IMR-90 (cell line): Measurements from ENCODE around the gene RNF144B. TPM values are rescaled to one million over a fixed set of nuclear protein-coding genes. Genes with fewer than 3 reads are reported as not detected.

ENCODE experiments used
- ATAC-seq: fragments of 200-7000 bp; cut with Tn5 transposase; 2 replicates; pipeline ENCODE4 v1.9.1; 2020; ENCODE audit warnings: low read depth, mild to moderate bottlenecking, moderate library complexity
- BruUV-seq: library from RNA; stranded (reverse); fragments of 400-500 nt; replicated peaks from 2 replicates; lab custom pipeline; 2021; lab: Mats Ljungman, UMichigan
- CTCF ChIA-PET: fragments of 300-600 bp; formaldehyde crosslinking; extraction: SDS; loops from one replicate; lab custom pipeline; 2021; ENCODE audit warnings: antibody characterized with exemption; lab: Yijun Ruan, JAX
- POLR2A ChIA-PET: fragments of 300-600 bp; sonication (Branson Sonifier 250); formaldehyde crosslinking; loops from one replicate; lab custom pipeline; 2022; ENCODE audit warnings: antibody characterized with exemption; ENCODE audit not compliant: unreplicated experiment; lab: Charles Lee
- DNase-seq: peaks from one replicate; pipeline ENCODE4 v3.0.0; 2013
- H2AFZ ChIP-seq: replicated peaks from 2 replicates; pipeline ENCODE3; 2013; ENCODE audit warnings: low read length, mild to moderate bottlenecking; ENCODE audit not compliant: poor library complexity
- H2AK5ac ChIP-seq: 2 replicates; pipeline ENCODE4 v1.6.1; 2013; ENCODE audit warnings: low read depth, low read length, inconsistent platforms
- H2AK9ac ChIP-seq: replicated peaks from 2 replicates; pipeline ENCODE3; 2013; ENCODE audit warnings: mild to moderate bottlenecking, low read depth, low read length, moderate library complexity; ENCODE audit not compliant: poor library complexity
- H2BK120ac ChIP-seq: 2 replicates; pipeline ENCODE4 v1.6.1; 2013; ENCODE audit warnings: low read depth, low read length, inconsistent platforms
- H2BK15ac ChIP-seq: 3 replicates; pipeline ENCODE4 v1.6.1; 2013; ENCODE audit warnings: low read depth, low read length, inconsistent platforms
- H2BK20ac ChIP-seq: 2 replicates; pipeline ENCODE4 v1.6.1; 2013; ENCODE audit warnings: low read depth, mild to moderate bottlenecking, inconsistent platforms, low read length, moderate library complexity
- H2BK5ac ChIP-seq: 2 replicates; pipeline ENCODE4 v1.6.1; 2013; ENCODE audit warnings: mild to moderate bottlenecking, low read depth, low read length, inconsistent platforms; ENCODE audit not compliant: poor library complexity, severe bottlenecking
- H3K14ac ChIP-seq: replicated peaks from 2 replicates; pipeline ENCODE4 v1.6.1; 2013; ENCODE audit warnings: low read depth, low read length, inconsistent platforms
- H3K18ac ChIP-seq: 2 replicates; pipeline ENCODE4 v1.6.1; 2013; ENCODE audit warnings: low read depth, low read length, control low read depth
- H3K23ac ChIP-seq: 2 replicates; pipeline ENCODE4 v1.6.1; 2013; ENCODE audit warnings: low read depth, low read length, inconsistent platforms
- H3K27ac ChIP-seq: 2 replicates; pipeline ENCODE4 v1.5.1; 2013; ENCODE audit warnings: mild to moderate bottlenecking, control low read depth, low read length; ENCODE audit not compliant: insufficient read depth
- H3K27me3 ChIP-seq: 2 replicates; pipeline ENCODE4 v1.6.1; 2013; ENCODE audit warnings: low read length; ENCODE audit not compliant: control insufficient read depth, insufficient read depth
- H3K36me3 ChIP-seq: 2 replicates; pipeline ENCODE4 v1.6.1; 2013; ENCODE audit warnings: low read length, mixed read lengths; ENCODE audit not compliant: control insufficient read depth, insufficient read depth
- H3K4ac ChIP-seq: 2 replicates; pipeline ENCODE4 v1.6.1; 2013; ENCODE audit warnings: low read depth, low read length, inconsistent platforms
- H3K4me1 ChIP-seq: 2 replicates; pipeline ENCODE4 v1.6.1; 2013; ENCODE audit warnings: low read length, mixed read lengths; ENCODE audit not compliant: control insufficient read depth, insufficient read depth
- H3K4me2 ChIP-seq: 2 replicates; pipeline ENCODE4 v1.6.1; 2013; ENCODE audit warnings: low read depth, mild to moderate bottlenecking, control low read depth, low read length, moderate library complexity
- H3K4me3 ChIP-seq: 2 replicates; pipeline ENCODE4 v1.5.1; 2013; ENCODE audit warnings: low read depth, mild to moderate bottlenecking, control low read depth, low read length, moderate library complexity; ENCODE audit not compliant: insufficient read depth
- H3K56ac ChIP-seq: 2 replicates; pipeline ENCODE4 v1.6.1; 2013; ENCODE audit warnings: low read length, inconsistent platforms; ENCODE audit not compliant: insufficient read depth; ENCODE audit errors: extremely low read depth
- H3K79me1 ChIP-seq, 2 experiments: 2 replicates each; pipeline ENCODE4 v1.6.1; 2013; ENCODE audit warnings: low read length in 2 of 2, inconsistent platforms in 1 of 2, low read depth in 1 of 2
- H3K9ac ChIP-seq: 2 replicates; pipeline ENCODE4 v1.6.1; 2013; ENCODE audit warnings: low read depth, low read length, control low read depth
- H3K9me1 ChIP-seq: 2 replicates; pipeline ENCODE4 v1.6.1; 2013; ENCODE audit warnings: low read length, inconsistent platforms; ENCODE audit not compliant: insufficient read depth
- H3K9me3 ChIP-seq: 2 replicates; pipeline ENCODE4 v1.6.1; 2013; ENCODE audit warnings: low read length; ENCODE audit not compliant: control insufficient read depth, insufficient read depth
- H4K20me1 ChIP-seq: 2 replicates; pipeline ENCODE4 v1.6.1; 2013; ENCODE audit warnings: low read length, inconsistent platforms; ENCODE audit not compliant: insufficient read depth
- H4K5ac ChIP-seq: 2 replicates; pipeline ENCODE4 v1.6.1; 2013; ENCODE audit warnings: mild to moderate bottlenecking, low read depth, low read length, control low read depth
- H4K8ac ChIP-seq, 2 experiments: 2 replicates each; pipeline ENCODE4 v1.6.1; 2013; ENCODE audit warnings: low read depth in 2 of 2, low read length in 2 of 2, control low read depth in 1 of 2, inconsistent platforms in 1 of 2
- H4K91ac ChIP-seq: 2 replicates; pipeline ENCODE4 v1.6.1; 2013; ENCODE audit warnings: low read depth, low read length, inconsistent platforms; ENCODE audit not compliant: insufficient read depth
- CEBPB ChIP-seq: IDR thresholded peaks from 2 replicates; pipeline ENCODE4 v1.6.1; 2012; ENCODE audit warnings: low read depth, low read length, improper control_type of control experiment
- MAZ ChIP-seq: IDR thresholded peaks from 2 replicates; pipeline ENCODE4 v1.6.1; 2012; ENCODE audit warnings: low read depth, mild to moderate bottlenecking, low read length, improper control_type of control experiment, moderate library complexity, borderline replicate concordance
- MXI1 ChIP-seq: IDR thresholded peaks from 2 replicates; pipeline ENCODE4 v1.6.1; 2012; ENCODE audit warnings: low read depth, mild to moderate bottlenecking, low read length, moderate library complexity, borderline replicate concordance
- NFE2L2 ChIP-seq: fragments of 150-350 bp; IDR thresholded peaks from 2 replicates; pipeline ENCODE4 v1.6.1; 2016; ENCODE audit warnings: low read depth, mild to moderate bottlenecking, low read length
- RAD21 ChIP-seq: IDR thresholded peaks from 2 replicates; pipeline ENCODE4 v1.6.1; 2012; ENCODE audit warnings: low read length, improper control_type of control experiment
- RCOR1 ChIP-seq: IDR thresholded peaks from 2 replicates; pipeline ENCODE4 v1.6.1; 2012; ENCODE audit warnings: mild to moderate bottlenecking, low read length, improper control_type of control experiment; ENCODE audit not compliant: insufficient replicate concordance
- RFX5 ChIP-seq: IDR thresholded peaks from 2 replicates; pipeline ENCODE4 v1.8.0; 2012; ENCODE audit warnings: low read depth, mild to moderate bottlenecking, low read length, moderate library complexity
- WGBS, 2 experiments: methylation state at CpG; one replicate each; pipeline versions ENCODE4 v1.1.5 to v1.1.7; 2013; ENCODE audit warnings: missing lambda C conversion rate in 2 of 2; ENCODE audit not compliant: insufficient read length in 1 of 2; ENCODE audit errors: extremely low coverage in 2 of 2; 5-methylcytosine and 5-hydroxymethylcytosine counted together
- dilution Hi-C: fragments of 300-500 bp; cut with HindIII; formaldehyde crosslinking; loops from one replicate; pipeline ENCODE4 v1.14.3; 2018; ENCODE audit warnings: low sequenced_read_pairs; ENCODE audit not compliant: unreplicated experiment
- in situ Hi-C: fragments of 300-500 bp; cut with MboI; formaldehyde crosslinking; loops from 3 replicates; pipeline ENCODE4 v1.14.3; 2019; ENCODE audit warnings: low sequenced_read_pairs, inconsistent platforms, mixed read lengths
- intact Hi-C: fragments of 100-400 bp; cut with micrococcal nuclease; formaldehyde crosslinking; loops from 2 replicates; pipeline ENCODE4 v1.10.0; 2022
- polyA plus RNA-seq, 3 experiments: library from polyadenylated mRNA; depleted of rRNA; stranded (reverse); fragments of >200 nt; gene quantifications; 2 replicates each; pipeline ENCODE4 v1.2.3, GENCODE V29; 2012; ENCODE audit warnings: low replicate concordance in 1 of 3
- total RNA-seq: library from RNA; depleted of rRNA; stranded (reverse); fragments of >200 nt; gene quantifications from 2 replicates; pipeline ENCODE4 v1.2.3, GENCODE V29; 2012
- TF ChIP-seq, protein P1 (sequence below): conservative IDR thresholded peaks from 2 replicates; pipeline ENCODE4 v1.5.1; 2012; ENCODE audit warnings: mild to moderate bottlenecking, low read depth, low read length, improper control_type of control experiment
- TF ChIP-seq, protein P2 (sequence below): fragments of 150-350 bp; IDR thresholded peaks from 2 replicates; pipeline ENCODE4 v1.6.1; 2016; ENCODE audit warnings: low read depth, mild to moderate bottlenecking, low read length, moderate library complexity, borderline replicate concordance
- TF ChIP-seq, protein P3 (sequence below): fragments of 150-350 bp; IDR thresholded peaks from 2 replicates; pipeline ENCODE4 v1.6.1; 2017; ENCODE audit warnings: mild to moderate bottlenecking, antibody characterized with exemption, low read length, low read depth

Gene RNF144B
- total and polyA plus RNA-seq, 2 of the 4 experiments (the other 2 are of a cell fraction): 0.44 to 2.7 TPM

DNA sequence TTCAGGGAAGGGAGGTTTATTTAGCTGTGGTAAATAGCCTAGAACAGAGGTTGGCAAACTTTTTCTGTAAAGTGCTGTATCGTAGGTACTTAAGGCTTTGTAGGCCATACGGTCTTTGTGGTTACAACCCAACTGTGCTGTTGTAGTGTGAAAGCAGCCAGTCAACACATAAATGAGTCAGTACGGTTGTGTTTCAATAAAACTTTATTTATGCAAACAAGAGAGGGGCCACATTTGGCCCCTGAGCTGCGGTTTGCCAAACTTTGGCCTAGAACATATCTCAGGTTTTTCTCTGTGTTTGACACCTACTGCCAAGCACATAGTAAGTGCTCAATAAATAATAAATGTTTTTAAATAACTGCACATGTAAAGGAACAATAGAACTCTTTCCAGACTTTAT lies 102.2 kb downstream of the RNF144B start:
- DNase-seq (no peak), ATAC-seq (no peak)
- H2BK5ac ChIP-seq: no peak overlapping the region
- intact Hi-C loops: no loop called here
- H3K27ac ChIP-seq: no peak overlapping the region
- no CpG with 5 or more reads among the region's 4 CpGs for WGBS, 2 experiments
- no peak overlapping the region for H3K4me2 ChIP-seq
- no peaks in the 10 kb centered on the region; the same call in 1 of the 2 replicates for H3K4me1 ChIP-seq
- no peak overlapping the region for H2BK20ac ChIP-seq
- H3K4ac ChIP-seq: no peak overlapping the region
- no peak overlapping the region for H3K4me3 ChIP-seq
- no peak overlapping the region for H2AK5ac ChIP-seq
- no peaks in the 10 kb centered on the region for H3K9me3 ChIP-seq
- no peaks in the 10 kb centered on the region for H3K36me3 ChIP-seq
- H3K27me3 ChIP-seq: peaks cover 2% of the 10 kb centered on the region; the same call in 1 of the 2 replicates
- H4K8ac ChIP-seq: no peak overlapping the region
- H3K9ac ChIP-seq: no peak overlapping the region
- no peak overlapping the region for H2AFZ ChIP-seq
- H3K9me1 ChIP-seq: no peaks in the 10 kb centered on the region
- BruUV-seq: no TSS peak
- ChIA-PET POLR2A (no interaction called here), CTCF (interaction anchor here (0.5 to 0.7 kb wide), 3 partner anchors 10 to 331 kb away, joined by 3 to 5 read pairs (median 3); no protein-coding TSS in a partner anchor)
- H3K23ac ChIP-seq: no peak overlapping the region
- dilution Hi-C loops: no loop called here
- H2BK15ac ChIP-seq: no peak overlapping the region
- H2BK120ac ChIP-seq: no peak overlapping the region
- H4K5ac ChIP-seq: no peak overlapping the region
- no peak overlapping the region for H4K91ac ChIP-seq
- TF ChIP-seq CEBPB (no peak), RAD21 (no peak), RCOR1 (no peak), MXI1 (no peak), RFX5 (no peak), NFE2L2 (no peak), MAZ (no peak)
- TF ChIP-seq, protein P1, sequence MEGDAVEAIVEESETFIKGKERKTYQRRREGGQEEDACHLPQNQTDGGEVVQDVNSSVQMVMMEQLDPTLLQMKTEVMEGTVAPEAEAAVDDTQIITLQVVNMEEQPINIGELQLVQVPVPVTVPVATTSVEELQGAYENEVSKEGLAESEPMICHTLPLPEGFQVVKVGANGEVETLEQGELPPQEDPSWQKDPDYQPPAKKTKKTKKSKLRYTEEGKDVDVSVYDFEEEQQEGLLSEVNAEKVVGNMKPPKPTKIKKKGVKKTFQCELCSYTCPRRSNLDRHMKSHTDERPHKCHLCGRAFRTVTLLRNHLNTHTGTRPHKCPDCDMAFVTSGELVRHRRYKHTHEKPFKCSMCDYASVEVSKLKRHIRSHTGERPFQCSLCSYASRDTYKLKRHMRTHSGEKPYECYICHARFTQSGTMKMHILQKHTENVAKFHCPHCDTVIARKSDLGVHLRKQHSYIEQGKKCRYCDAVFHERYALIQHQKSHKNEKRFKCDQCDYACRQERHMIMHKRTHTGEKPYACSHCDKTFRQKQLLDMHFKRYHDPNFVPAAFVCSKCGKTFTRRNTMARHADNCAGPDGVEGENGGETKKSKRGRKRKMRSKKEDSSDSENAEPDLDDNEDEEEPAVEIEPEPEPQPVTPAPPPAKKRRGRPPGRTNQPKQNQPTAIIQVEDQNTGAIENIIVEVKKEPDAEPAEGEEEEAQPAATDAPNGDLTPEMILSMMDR: no peak
- TF ChIP-seq, protein P2, sequence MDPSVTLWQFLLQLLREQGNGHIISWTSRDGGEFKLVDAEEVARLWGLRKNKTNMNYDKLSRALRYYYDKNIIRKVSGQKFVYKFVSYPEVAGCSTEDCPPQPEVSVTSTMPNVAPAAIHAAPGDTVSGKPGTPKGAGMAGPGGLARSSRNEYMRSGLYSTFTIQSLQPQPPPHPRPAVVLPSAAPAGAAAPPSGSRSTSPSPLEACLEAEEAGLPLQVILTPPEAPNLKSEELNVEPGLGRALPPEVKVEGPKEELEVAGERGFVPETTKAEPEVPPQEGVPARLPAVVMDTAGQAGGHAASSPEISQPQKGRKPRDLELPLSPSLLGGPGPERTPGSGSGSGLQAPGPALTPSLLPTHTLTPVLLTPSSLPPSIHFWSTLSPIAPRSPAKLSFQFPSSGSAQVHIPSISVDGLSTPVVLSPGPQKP: no peak
- TF ChIP-seq, protein P3, sequence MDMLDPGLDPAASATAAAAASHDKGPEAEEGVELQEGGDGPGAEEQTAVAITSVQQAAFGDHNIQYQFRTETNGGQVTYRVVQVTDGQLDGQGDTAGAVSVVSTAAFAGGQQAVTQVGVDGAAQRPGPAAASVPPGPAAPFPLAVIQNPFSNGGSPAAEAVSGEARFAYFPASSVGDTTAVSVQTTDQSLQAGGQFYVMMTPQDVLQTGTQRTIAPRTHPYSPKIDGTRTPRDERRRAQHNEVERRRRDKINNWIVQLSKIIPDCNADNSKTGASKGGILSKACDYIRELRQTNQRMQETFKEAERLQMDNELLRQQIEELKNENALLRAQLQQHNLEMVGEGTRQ: no peak
- H2AK9ac ChIP-seq: no peak overlapping the region
- no peak overlapping the region for H3K18ac ChIP-seq
- H3K79me1 ChIP-seq: no peaks in the 10 kb centered on the region
- no peak overlapping the region for H3K14ac ChIP-seq
- in situ Hi-C loops: no loop called here
- no peaks in the 10 kb centered on the region for H4K20me1 ChIP-seq
- no peak overlapping the region for H3K56ac ChIP-seq
